ENCODE results near the gene BICD2.

BICD2 gene

GRCh38 chr9:92746567-92747458, 17.8 kb downstream of the BICD2 start:
- DNase-seq = no peak

DNA sequence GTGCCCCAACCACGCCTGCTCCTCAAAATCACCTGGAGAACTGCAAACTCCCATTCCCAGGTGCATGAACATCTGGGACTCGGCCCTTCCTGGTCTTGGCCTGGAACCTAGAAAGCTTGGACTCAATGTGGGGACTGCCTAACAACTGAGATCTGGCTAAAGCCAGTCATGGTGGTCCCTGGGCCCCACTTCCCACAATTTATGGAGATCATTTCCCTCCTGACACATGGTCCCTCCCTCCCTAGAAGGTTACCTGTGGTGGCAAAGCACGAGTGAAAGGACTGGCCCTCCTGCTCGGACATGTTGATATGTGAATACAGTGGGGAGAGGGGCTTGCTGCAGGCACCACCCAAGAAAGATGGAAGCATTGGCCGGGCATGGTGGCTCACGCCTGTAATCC, 18.8 kb downstream of the BICD2 start:
- no peak for DNase-seq

- no peak for DNase-seq
These were observed 19.3 kb downstream of the BICD2 start for GRCh38 chr9:92745331-92745730.

DNA sequence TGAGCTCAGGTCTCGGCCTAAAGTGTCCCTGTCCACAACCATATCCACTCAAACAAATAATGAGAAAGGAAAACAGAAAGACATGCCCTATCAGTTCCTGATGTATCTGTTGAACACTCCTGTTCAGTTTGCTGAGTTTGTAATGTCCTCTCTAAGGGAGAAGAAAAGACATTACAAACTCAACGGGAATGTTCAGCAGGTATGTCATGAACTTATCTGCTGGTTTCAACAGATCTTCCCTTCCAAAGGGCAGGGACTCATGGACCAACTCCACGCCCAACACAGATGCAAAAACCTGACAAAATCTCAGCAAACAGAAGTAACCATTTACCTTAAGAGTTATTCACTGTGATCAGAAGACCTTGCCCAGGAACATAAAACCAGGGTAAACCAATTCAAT, 23.7 kb downstream of the BICD2 start:
- no peak for DNase-seq

- no peak for DNase-seq
These were observed 24.1 kb downstream of the BICD2 start for GRCh38 chr9:92740446-92740961.

- no peak for DNase-seq
These were observed 24.6 kb downstream of the BICD2 start for GRCh38 chr9:92740009-92740408.

DNA sequence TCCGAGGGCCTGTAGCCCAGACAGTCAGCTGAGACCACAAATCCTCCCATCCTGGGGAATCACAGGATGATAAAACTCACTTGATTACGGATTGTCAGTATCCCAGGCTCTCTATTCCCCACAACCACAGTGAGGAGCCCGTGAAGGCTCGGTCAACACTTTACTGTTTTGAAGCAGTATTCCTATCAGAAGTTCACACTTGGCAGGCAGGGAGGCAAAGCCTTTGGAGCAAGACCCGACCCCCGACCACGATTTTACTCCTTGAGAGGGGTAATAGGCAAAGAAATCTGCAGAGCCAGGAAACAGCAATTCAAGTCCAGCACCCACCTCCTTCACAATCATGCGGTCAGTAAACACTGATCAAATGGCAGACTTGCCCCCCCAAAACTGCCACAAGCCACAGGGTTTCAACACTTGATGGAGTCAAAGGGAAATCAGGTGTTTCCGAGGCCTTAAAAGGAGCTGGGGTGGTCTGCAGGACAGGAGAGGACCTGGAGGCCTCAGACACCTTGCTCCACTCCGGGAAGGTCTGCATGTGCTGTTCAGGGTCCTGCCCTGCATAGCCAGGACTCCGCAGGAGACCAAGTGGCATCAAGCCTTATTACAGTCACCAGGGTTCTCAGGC, 25.2 kb downstream of the BICD2 start:
- DNase-seq = no peak

GRCh38 chr9:92738661-92739081, 26.0 kb downstream of the BICD2 start:
- DNase-seq = no peak

DNA sequence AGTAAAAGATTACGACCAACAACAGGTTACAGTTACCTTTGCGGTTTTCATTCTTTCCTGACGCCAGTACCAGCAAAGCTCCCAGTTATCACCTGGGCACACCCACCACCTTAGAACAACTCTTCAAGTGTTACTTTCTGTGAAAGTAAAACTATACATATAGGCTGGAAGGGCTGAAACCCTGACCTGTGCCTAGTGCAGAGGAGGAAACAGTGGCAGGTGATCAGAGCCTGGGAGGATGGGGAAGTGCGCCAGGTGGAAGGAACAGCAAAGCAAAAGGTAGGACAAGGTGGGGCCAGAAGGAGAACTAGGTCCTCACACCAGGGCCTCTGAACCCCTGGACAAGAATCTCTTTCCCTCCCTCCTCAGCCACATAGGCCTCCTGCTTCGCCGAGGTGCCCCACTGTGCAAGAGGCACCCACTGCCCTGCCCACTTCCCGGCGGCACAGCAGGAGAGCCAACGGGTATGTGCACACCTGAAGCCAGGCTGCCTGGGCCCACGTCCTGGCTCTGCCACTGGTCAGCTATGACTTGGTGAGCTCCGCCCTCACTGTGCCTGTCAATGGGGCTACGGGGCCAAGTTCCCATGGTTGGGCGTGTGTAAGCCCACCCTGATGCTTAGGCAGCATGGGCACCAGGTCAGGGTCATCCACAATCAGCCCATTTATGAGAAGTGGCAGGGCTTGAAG, 26.9 kb downstream of the BICD2 start:
- DNase-seq = no peak

GRCh38 chr9:92737216-92737606, 27.4 kb downstream of the BICD2 start:
- no peak for DNase-seq

- no peak for DNase-seq
These were observed 27.9 kb downstream of the BICD2 start for GRCh38 chr9:92736563-92737215.

DNA sequence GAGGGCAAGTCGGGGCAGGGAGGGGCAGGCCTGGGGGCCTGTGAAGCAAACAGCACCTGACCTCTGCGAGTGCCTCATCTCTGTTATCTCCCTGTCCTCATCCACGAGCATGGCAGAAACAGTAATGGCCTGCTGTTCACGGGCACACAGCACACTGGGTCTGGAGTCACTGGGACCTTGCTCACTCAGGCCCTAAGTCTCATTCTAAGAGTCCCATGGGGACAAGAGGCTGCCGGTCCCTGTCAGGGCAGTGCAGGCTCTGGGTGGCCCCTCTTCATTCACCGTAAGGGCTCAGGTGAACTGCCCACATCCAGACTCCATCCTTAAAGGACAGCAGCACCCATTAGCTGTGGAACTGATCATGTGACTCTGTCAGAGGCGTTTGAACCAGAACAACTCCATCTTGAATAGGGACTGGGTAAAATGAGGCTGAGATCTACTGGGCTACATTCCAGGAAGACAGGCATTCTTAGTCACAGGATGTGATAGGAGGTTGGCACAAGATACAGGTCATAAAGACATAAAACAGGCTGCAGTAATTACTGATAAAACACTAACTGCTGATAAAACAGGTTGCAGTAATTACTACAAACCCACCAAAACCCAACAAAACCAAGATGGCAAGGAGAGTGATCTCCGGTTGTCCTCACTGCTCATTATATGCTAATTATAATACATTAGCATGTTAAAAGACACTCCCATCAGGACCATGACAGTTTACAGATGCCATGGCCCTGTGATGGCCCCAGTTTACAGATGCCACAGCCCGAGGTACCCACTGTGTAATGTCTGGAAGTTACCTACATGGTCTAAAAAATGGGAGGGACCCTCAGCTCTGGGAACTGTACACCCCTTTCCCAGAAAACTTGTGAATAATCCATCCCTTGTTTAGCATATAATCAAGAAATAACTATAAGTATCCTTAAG, 28.7 kb downstream of the BICD2 start:
- DNase-seq = no peak

- DNase-seq = no peak
These were observed 29.6 kb downstream of the BICD2 start for GRCh38 chr9:92734931-92735635.

GRCh38 chr9:92730897-92731296, 33.7 kb downstream of the BICD2 start:
- no peak for DNase-seq

- no peak for DNase-seq
These were observed 34.9 kb downstream of the BICD2 start for GRCh38 chr9:92729735-92730155.

GRCh38 chr9:92728831-92729734, 35.5 kb downstream of the BICD2 start:
- DNase-seq = no peak

GRCh38 chr9:92727716-92728700, 36.6 kb downstream of the BICD2 start:
- no peak for DNase-seq

- no peak for DNase-seq
These were observed 37.5 kb downstream of the BICD2 start for GRCh38 chr9:92726971-92727715.

Measured in NK-92 treated with Interleukin-12 subunit alpha and Interleukin-12 subunit beta, amount 100 ng/mL, for 24 hours (cell line).